PFSK-1 (cell line): ENCODE measurements around the gene SH3TC1.

Source experiments
- FOXP2 ChIP-seq: optimal IDR thresholded peaks from 2 replicates; pipeline ENCODE3; 2011; ENCODE audit warnings: borderline replicate concordance, control low read depth, inconsistent platforms; ENCODE audit not compliant: insufficient read depth; ENCODE audit errors: extremely low read length, extremely low read depth
- POLR2AphosphoS5 ChIP-seq: IDR thresholded peaks from 2 replicates; pipeline ENCODE4 v1.6.1; 2012; ENCODE audit warnings: low read depth, mild to moderate bottlenecking, control low read depth, low read length, moderate library complexity
- REST ChIP-seq, 2 experiments: IDR thresholded peaks; 2 replicates each; pipeline versions ENCODE4 v1.6.1 to v1.8.0; 2011 to 2012; ENCODE audit warnings: low read depth in 2 of 2, low read length in 2 of 2, control low read depth in 1 of 2, inconsistent platforms in 1 of 2, mild to moderate bottlenecking in 1 of 2, moderate library complexity in 1 of 2; ENCODE audit not compliant: insufficient read depth in 1 of 2
- SIN3A ChIP-seq: IDR thresholded peaks from 2 replicates; pipeline ENCODE4 v1.6.1; 2012; ENCODE audit warnings: mild to moderate bottlenecking, low read length, moderate library complexity, borderline replicate concordance; ENCODE audit not compliant: insufficient read depth
- TAF1 ChIP-seq: IDR thresholded peaks from 2 replicates; pipeline ENCODE4 v1.6.1; 2012; ENCODE audit warnings: low read length, control low read depth, borderline replicate concordance; ENCODE audit not compliant: insufficient read depth

The SH3TC1 gene

GRCh38 chr4:8195841-8196458 lies 3.1 kb upstream of the SH3TC1 start:
- TF ChIP-seq SIN3A, result no peak
- no peak for TF ChIP-seq POLR2AphosphoS5
- TF ChIP-seq FOXP2, result no peak
- TF ChIP-seq TAF1, result no peak
- TF ChIP-seq REST (IDR thresholded peaks at IDR 0.05; ENCODE audit: insufficient read depth in 1 of 2, low read depth in 2 of 2, low read length in 2 of 2), result no peak

GRCh38 chr4:8197521-8197920 lies 1.6 kb upstream of the SH3TC1 start:
- TF ChIP-seq POLR2AphosphoS5 (no peak), SIN3A (no peak), TAF1 (no peak), REST (IDR thresholded peaks at IDR 0.05; ENCODE audit: insufficient read depth in 1 of 2, low read depth in 2 of 2, low read length in 2 of 2) (no peak), FOXP2 (no peak)

GRCh38 chr4:8198206-8198905 lies 734 bp upstream of the SH3TC1 start:
- TF ChIP-seq POLR2AphosphoS5 (no peak), TAF1 (no peak), FOXP2 (no peak), SIN3A (no peak), REST (IDR thresholded peaks at IDR 0.05; ENCODE audit: insufficient read depth in 1 of 2, low read depth in 2 of 2, low read length in 2 of 2) (no peak)

- no peak for TF ChIP-seq SIN3A
- TF ChIP-seq FOXP2, result no peak
- TF ChIP-seq REST (IDR thresholded peaks at IDR 0.05; ENCODE audit: insufficient read depth in 1 of 2, low read depth in 2 of 2, low read length in 2 of 2), result no peak
- TF ChIP-seq POLR2AphosphoS5, result no peak
- TF ChIP-seq TAF1, result no peak
Observed at GRCh38 chr4:8199594-8200301, 658 bp downstream of the SH3TC1 start.
